HepG2 (cell line): ENCODE measurements around the gene MBOAT7. TPM values are rescaled to one million over a fixed set of nuclear protein-coding genes. Genes with fewer than 3 reads are reported as not detected.

Source experiments
- GABPA ChIP-seq, 2 experiments: IDR thresholded peaks; 2 replicates each; pipeline ENCODE4 v1.6.1; 2011 to 2016; ENCODE audit warnings: low read depth in 2 of 2, low read length in 1 of 2, missing biosample characterization in 1 of 2, missing genetic modification characterization in 1 of 2
- HMGA1 ChIP-seq: sonication (generic); formaldehyde crosslinking; conservative IDR thresholded peaks from 2 replicates; pipeline ENCODE4 v1.4.0; 2020; ENCODE audit warnings: missing genetic modification reagents
- HNRNPK ChIP-seq: fragments of 200-400 bp; formaldehyde crosslinking; IDR thresholded peaks from 2 replicates; pipeline ENCODE4 v1.6.1; 2018; ENCODE audit warnings: low read length, low read depth, moderate library complexity, mild to moderate bottlenecking; ENCODE audit not compliant: poor library complexity, severe bottlenecking
- KLF13 ChIP-seq: sonication (generic); formaldehyde crosslinking; IDR thresholded peaks from 2 replicates; pipeline ENCODE4 v1.4.0; 2020; ENCODE audit warnings: mild to moderate bottlenecking, missing genetic modification reagents
- LCORL ChIP-seq, 2 experiments: fragments of 450-650 bp in 1 of 2; sonication (generic) in 1 of 2; formaldehyde crosslinking in 1 of 2; IDR thresholded peaks; 2 replicates each; pipeline versions ENCODE4 v1.5.0 to v1.6.1; 2017 to 2020; ENCODE audit warnings: antibody characterized with exemption in 1 of 2, missing genetic modification reagents in 1 of 2
- REL ChIP-seq: sonication (generic); formaldehyde crosslinking; conservative IDR thresholded peaks from 2 replicates; pipeline ENCODE4 v1.8.0; 2022; ENCODE audit warnings: mild to moderate bottlenecking, missing genetic modification reagents, moderate library complexity
- SMAD9 ChIP-seq: sonication (generic); formaldehyde crosslinking; IDR thresholded peaks from 2 replicates; pipeline ENCODE4 v1.5.1; 2020; ENCODE audit warnings: mild to moderate bottlenecking, missing genetic modification reagents
- SSRP1 ChIP-seq: IDR thresholded peaks from 2 replicates; pipeline ENCODE4 v1.6.1; 2016; ENCODE audit warnings: control low read depth
- TARDBP ChIP-seq: sonication (generic); formaldehyde crosslinking; IDR thresholded peaks from 2 replicates; pipeline ENCODE4 v1.8.0; 2022; ENCODE audit warnings: mild to moderate bottlenecking, missing genetic modification reagents
- ZBED4 ChIP-seq: sonication (generic); formaldehyde crosslinking; IDR thresholded peaks from 2 replicates; pipeline ENCODE4 v1.4.0; 2020; ENCODE audit warnings: missing genetic modification reagents, borderline replicate concordance
- ZNF256 ChIP-seq: sonication (generic); formaldehyde crosslinking; conservative IDR thresholded peaks from 2 replicates; pipeline ENCODE4 v1.4.0; 2020; ENCODE audit warnings: missing genetic modification reagents
- ZNF282 ChIP-seq: fragments of 450-650 bp; IDR thresholded peaks from 2 replicates; pipeline ENCODE4 v1.6.1; 2018; ENCODE audit not compliant: partially characterized antibody
- ZNF3 ChIP-seq: IDR thresholded peaks from 2 replicates; pipeline ENCODE4 v1.7.0; 2017; ENCODE audit warnings: inconsistent platforms
- ZNF343 ChIP-seq: sonication (generic); formaldehyde crosslinking; IDR thresholded peaks from 2 replicates; pipeline ENCODE4 v1.4.0; 2020; ENCODE audit warnings: mild to moderate bottlenecking, missing genetic modification reagents
- ZNF510 ChIP-seq: sonication (generic); formaldehyde crosslinking; IDR thresholded peaks from 2 replicates; pipeline ENCODE4 v1.4.0; 2020; ENCODE audit warnings: low read depth, mild to moderate bottlenecking, missing genetic modification reagents
- ZNF691 ChIP-seq: sonication (generic); formaldehyde crosslinking; IDR thresholded peaks from 2 replicates; pipeline ENCODE4 v1.4.0; 2020; ENCODE audit warnings: missing genetic modification reagents, low read depth, mild to moderate bottlenecking, borderline replicate concordance
- ZSCAN22 ChIP-seq: sonication (generic); formaldehyde crosslinking; IDR thresholded peaks from 2 replicates; pipeline ENCODE4 v1.4.0; 2020; ENCODE audit warnings: mild to moderate bottlenecking, missing genetic modification reagents
- ZSCAN29 ChIP-seq: sonication (generic); formaldehyde crosslinking; conservative IDR thresholded peaks from 2 replicates; pipeline ENCODE4 v1.4.0; 2020; ENCODE audit warnings: mild to moderate bottlenecking, missing genetic modification reagents
- polyA plus RNA-seq, 8 experiments: library from polyadenylated mRNA; depleted of rRNA in 3 of 8; stranded (reverse) in 7 of 8; unstranded in 1 of 8; fragments of >200 nt; fragmentation: Illumina TruSeq in 4 of 8; extraction: Trizol in 4 of 8; gene quantifications; 2 replicates each; pipeline versions ENCODE4 v1.2.1 to v1.2.3, GENCODE V29; 2011 to 2016; ENCODE audit warnings: low read depth in 4 of 8, missing spikeins in 1 of 8, mixed read lengths in 1 of 8; ENCODE audit not compliant: insufficient read depth in 1 of 8
- total RNA-seq, 5 experiments: library from RNA; depleted of rRNA; stranded (reverse); fragments of >200 nt; fragmentation: Illumina TruSeq; extraction: Trizol; gene quantifications; 2 replicates each; pipeline ENCODE4 v1.2.3, GENCODE V29; 2016; ENCODE audit warnings: low read depth in 1 of 5
- TF ChIP-seq, protein P1 (sequence below): sonication (generic); formaldehyde crosslinking; IDR thresholded peaks from 2 replicates; pipeline ENCODE4 v1.5.0; 2020; ENCODE audit warnings: missing genetic modification reagents
- TF ChIP-seq, protein P2 (sequence below): sonication (generic); formaldehyde crosslinking; IDR thresholded peaks from 2 replicates; pipeline ENCODE4 v1.5.1; 2020; ENCODE audit warnings: mild to moderate bottlenecking, missing genetic modification reagents

Gene MBOAT7
- total and polyA plus RNA-seq, 2 of the 13 experiments (the other 11 are each of a cell fraction or from before 2014, with no cell fraction given), result 22.2 to 25.5 TPM

DNA sequence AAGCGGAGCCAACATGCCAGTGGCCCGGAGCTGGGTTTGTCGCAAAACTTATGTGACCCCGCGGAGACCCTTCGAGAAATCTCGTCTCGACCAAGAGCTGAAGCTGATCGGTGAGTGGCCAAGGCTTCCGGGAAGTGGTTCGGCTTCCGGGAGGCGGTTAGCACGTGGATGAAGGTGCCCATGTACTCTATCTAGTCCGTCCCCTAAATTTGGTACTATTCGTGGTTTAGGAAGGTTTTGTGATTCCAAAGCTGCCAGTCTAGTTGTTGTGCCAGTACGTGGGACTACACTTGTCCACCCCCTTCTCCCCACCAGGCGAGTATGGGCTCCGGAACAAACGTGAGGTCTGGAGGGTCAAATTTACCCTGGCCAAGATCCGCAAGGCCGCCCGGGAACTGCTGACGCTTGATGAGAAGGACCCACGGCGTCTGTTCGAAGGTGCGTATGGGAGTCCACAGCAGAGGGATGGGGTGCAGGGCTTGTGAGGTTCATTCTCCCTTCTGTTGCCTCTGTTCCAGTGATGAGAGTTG is 11.9 kb upstream of the MBOAT7 start (continued):
- TF ChIP-seq, protein P1, sequence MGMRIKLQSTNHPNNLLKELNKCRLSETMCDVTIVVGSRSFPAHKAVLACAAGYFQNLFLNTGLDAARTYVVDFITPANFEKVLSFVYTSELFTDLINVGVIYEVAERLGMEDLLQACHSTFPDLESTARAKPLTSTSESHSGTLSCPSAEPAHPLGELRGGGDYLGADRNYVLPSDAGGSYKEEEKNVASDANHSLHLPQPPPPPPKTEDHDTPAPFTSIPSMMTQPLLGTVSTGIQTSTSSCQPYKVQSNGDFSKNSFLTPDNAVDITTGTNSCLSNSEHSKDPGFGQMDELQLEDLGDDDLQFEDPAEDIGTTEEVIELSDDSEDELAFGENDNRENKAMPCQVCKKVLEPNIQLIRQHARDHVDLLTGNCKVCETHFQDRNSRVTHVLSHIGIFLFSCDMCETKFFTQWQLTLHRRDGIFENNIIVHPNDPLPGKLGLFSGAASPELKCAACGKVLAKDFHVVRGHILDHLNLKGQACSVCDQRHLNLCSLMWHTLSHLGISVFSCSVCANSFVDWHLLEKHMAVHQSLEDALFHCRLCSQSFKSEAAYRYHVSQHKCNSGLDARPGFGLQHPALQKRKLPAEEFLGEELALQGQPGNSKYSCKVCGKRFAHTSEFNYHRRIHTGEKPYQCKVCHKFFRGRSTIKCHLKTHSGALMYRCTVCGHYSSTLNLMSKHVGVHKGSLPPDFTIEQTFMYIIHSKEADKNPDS (CRISPR knock-in tag), result no peak
- no peak for TF ChIP-seq ZNF3
- TF ChIP-seq ZNF510, result no peak
- TF ChIP-seq TARDBP, result no peak
- no peak for TF ChIP-seq SSRP1 (CRISPR knock-in tag)
- TF ChIP-seq KLF13 (CRISPR knock-in tag), result no peak
- TF ChIP-seq ZNF256 (CRISPR knock-in tag), result no peak
- TF ChIP-seq SMAD9 (CRISPR knock-in tag), result no peak
- TF ChIP-seq, protein P2, sequence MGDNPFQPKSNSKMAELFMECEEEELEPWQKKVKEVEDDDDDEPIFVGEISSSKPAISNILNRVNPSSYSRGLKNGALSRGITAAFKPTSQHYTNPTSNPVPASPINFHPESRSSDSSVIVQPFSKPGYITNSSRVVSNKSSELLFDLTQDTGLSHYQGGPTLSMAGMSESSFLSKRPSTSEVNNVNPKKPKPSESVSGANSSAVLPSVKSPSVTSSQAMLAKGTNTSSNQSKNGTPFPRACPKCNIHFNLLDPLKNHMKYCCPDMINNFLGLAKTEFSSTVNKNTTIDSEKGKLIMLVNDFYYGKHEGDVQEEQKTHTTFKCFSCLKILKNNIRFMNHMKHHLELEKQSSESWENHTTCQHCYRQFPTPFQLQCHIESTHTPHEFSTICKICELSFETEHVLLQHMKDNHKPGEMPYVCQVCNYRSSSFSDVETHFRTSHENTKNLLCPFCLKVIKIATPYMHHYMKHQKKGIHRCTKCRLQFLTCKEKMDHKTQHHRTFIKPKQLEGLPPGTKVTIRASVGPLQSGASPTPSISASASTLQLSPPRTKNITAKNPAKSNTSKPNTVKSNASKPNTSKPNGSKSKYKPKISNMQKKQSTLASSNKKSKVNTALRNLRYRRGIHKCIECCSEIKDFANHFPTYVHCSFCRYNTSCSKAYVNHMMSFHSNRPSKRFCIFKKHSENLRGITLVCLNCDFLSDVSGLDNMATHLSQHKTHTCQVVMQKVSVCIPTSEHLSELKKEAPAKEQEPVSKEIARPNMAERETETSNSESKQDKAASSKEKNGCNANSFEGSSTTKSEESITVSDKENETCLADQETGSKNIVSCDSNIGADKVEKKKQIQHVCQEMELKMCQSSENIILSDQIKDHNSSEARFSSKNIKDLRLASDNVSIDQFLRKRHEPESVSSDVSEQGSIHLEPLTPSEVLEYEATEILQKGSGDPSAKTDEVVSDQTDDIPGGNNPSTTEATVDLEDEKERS (CRISPR knock-in tag), result 0 out of 2 replicates have a peak, but pooled peaks have one; percentile 62
- TF ChIP-seq ZNF691, result 0 out of 2 replicates have a peak, but pooled peaks have one; percentile 11
- TF ChIP-seq HMGA1 (CRISPR knock-in tag), result no peak
- TF ChIP-seq ZNF343, result no peak
- TF ChIP-seq ZSCAN22 (CRISPR knock-in tag), result 0 out of 2 replicates have a peak, but pooled peaks have one; percentile 24
- TF ChIP-seq LCORL (IDR thresholded peaks at IDR 0.05), result no peak
- TF ChIP-seq LCORL (CRISPR knock-in tag; IDR thresholded peaks at IDR 0.05), result 0 out of 2 replicates have a peak, but pooled peaks have one; percentile 12
- TF ChIP-seq HNRNPK, result no peak
- peak; percentile 66; the same call in 1 of the 2 replicates for TF ChIP-seq REL (CRISPR knock-in tag)
- no peak for TF ChIP-seq ZBED4 (CRISPR knock-in tag)
- no peak for TF ChIP-seq GABPA (IDR thresholded peaks at IDR 0.05; ENCODE audit: low read depth, low read length)
- TF ChIP-seq GABPA (CRISPR knock-in tag; IDR thresholded peaks at IDR 0.05; ENCODE audit: low read depth), result no peak
- no peak for TF ChIP-seq ZNF282
- TF ChIP-seq ZSCAN29, result 0 out of 2 replicates have a peak, but pooled peaks have one; percentile 14
